GM19099 (cell line): ENCODE measurements around the gene SCYL3.
A peak's percentile ranks its signal among the peaks of the same experiment; 100 is the strongest.

Experiments used
- POLR2A ChIP-seq: IDR thresholded peaks from 3 replicates; pipeline ENCODE4 v1.6.1; 2011; ENCODE audit warnings: low read depth; ENCODE audit not compliant: insufficient read length; ENCODE audit errors: extremely low read depth

SCYL3 gene

DNA sequence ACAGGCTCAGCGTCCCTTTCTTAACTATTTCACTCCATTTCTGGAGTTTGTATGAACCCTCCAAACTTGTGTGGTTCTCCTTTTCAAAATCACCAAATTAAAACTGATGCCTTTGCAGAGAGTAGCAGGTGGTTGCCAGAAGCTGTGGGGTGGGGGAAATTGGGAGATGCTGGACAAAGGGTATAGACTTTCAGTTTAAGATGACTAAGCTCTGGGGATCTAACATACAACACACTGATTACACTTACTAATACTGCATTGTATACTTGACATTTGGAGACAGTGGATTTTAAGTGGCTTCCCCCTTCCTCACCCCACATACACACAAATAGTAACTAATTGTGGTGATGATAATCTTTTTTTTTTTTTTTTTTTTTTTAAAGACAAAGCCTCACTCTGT, 11.1 kb upstream of the SCYL3 start:
- TF ChIP-seq POLR2A: no peak

DNA sequence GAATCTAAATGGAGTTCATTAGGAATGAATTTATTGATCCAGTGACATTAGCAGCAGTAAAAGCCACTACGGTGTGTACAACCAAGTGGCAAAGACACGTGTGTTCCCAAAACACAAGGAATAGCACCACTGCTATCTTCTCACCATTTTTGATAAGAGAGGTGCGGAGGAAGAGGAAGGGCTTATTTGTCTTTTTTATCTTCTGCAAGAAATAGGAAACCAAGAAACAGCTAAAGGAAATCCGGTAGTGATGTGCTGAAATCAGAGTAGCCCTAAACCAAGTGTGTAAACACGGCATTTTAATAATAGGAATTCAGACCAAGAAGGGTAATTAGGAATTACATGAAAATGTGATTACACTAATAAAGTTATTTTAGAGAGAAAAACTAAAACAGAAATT, 9.1 kb upstream of the SCYL3 start:
- TF ChIP-seq POLR2A: no peak

DNA sequence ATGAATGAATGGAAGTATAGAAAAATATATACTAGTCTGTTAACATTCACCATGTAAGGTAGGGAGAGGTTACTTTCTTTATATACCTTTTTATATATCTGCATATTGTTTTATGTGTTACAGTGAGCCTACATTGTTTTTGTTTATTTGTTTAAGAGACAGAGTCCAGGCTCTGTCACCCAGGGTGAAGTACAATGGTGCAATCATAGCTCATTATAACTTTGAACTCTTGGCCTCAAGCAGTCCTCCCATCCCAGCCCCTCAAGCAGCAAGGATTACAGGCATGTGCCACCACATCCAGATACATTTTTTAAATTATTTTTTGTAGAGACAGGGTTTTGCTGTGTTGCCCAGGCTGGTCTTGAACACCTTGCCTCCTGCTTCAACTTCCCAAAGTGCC, 7.4 kb upstream of the SCYL3 start:
- no peak for TF ChIP-seq POLR2A

DNA sequence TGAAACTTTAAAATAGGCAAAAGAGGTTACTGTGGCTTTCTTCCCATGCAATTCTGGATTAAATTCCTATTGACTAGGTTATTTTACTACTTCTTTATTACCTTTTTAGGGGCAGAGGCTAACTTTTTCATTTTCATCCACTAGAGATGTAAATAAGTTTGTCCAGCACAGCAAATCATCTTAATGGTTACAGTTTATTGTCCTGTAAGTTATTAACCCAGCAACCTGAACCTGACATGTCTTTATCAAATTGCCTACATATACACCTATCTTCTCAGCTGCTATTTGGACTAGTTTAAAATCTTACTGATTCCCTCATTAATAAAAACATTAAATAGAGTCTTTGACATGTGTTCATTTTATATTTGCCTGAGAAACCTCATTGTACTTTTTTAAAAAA, 6.9 kb upstream of the SCYL3 start:
- TF ChIP-seq POLR2A: no peak

DNA sequence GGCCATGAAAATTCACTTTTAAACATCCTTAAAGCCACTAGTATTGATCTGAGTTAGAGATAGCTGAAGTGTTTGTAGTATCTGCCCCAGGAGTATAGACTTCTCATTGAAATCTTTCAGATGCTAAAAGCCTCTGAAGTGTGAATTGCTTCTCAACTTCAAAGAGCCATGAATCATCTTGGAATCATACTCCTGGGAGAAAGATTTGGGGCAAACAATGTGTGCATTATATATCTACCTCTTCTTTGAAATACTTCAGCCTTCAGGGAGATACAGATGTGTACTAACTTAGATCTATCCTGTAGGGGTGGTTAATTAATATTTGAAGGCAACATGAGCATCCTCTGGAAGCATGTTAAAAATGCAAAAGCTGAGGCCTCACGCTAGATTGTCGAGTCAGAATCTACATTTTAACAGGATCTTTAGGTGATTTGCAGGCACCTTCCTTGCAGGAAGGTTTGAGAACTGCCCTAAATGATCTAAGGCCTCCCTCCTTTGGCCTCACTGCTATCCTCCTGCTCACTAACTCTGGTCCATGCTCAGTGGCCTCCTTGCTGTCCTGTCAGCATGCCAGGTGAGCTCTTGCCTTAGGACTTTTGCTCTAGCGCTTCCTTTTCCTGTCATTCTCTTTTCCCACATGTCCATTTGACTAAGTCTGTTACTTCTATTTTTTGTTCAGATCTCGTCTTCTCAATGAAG, 6.0 kb upstream of the SCYL3 start:
- no peak for TF ChIP-seq POLR2A

DNA sequence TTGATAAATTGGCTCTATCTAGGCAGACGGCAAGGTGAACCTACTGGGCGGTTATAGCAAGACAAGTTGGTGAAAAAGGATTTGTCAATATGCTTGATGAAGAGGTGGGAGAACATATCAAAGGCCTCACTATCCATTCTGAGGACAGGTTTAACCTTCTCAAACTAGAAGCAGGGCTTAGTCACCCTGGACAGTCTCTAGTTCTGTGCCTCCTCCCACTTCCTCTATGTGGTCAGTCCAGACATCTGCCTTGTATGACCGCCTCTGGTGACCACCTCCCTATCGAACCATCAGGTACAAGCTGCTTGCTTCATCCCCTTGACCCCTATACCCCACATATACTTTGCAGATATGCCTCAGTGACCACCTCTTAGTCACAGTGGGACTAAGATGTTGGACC, 2.3 kb upstream of the SCYL3 start:
- no peak for TF ChIP-seq POLR2A

DNA sequence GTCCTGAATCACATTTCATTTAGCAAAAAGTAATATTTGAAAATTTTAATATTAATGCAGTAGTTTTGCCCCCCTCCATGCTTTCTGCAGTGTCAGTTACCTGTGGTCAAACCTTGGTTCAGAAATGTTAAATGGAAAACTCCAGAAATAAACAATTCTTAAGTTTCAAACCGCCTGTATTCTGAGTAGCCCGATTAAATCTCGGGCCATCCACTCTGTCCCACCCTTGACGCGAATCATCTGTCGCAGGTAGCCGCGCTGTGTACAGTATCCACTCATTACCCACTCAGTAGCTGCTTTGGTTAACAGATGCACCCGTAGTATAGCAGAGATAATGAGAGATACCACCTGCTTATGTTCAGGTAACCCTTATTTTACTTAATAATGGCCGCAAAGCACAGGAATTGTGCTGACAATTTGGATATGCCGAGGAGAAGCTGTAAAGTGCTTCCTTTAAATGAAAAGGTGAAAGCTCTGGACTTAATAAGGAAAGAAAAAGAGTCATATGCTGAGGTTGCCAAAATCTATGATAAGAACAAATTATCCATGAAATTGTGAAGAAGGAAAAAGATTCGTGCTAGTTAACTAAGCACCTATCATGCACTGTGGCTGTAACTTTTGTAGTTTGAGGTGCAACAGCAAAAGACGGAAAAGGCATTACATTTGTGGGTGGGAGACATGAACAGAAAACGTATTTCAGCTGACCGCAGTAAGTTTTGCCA, 889 bp upstream of the SCYL3 start:
- TF ChIP-seq POLR2A: no peak

DNA sequence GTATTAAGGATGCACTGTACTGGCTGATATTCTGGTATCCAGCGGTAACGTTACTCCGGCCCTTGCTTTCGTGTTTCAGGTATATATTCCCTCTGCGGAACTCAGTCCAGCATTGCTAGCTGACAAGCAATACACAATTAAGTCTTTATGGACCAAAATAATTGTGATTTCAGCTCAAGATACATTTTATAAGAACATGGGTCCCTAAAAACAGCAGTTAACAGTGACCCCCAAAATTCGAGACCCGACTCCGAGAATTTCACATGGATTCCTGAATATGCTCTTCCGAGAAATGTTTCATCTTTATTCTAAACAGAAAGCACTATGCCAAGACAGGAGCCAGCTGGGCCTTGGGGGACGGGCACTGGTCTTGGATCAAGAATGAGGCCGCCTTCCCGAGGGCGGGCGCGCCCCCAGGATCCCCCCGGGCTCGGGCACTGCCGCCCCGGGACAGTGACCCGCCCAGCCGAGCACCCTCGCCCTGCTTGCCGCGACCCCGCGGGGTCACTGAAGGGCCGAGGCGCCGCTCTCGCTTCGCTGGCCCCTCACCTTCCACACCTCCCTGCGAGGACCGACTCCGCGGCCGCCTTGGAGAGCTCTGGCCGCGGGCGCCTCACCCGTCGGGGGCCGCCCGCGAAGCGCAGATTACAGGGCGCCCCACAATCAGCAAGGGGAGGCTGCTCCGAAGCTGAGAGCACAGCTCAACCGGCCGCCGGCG, 610 bp downstream of the SCYL3 start:
- no peak for TF ChIP-seq POLR2A

DNA sequence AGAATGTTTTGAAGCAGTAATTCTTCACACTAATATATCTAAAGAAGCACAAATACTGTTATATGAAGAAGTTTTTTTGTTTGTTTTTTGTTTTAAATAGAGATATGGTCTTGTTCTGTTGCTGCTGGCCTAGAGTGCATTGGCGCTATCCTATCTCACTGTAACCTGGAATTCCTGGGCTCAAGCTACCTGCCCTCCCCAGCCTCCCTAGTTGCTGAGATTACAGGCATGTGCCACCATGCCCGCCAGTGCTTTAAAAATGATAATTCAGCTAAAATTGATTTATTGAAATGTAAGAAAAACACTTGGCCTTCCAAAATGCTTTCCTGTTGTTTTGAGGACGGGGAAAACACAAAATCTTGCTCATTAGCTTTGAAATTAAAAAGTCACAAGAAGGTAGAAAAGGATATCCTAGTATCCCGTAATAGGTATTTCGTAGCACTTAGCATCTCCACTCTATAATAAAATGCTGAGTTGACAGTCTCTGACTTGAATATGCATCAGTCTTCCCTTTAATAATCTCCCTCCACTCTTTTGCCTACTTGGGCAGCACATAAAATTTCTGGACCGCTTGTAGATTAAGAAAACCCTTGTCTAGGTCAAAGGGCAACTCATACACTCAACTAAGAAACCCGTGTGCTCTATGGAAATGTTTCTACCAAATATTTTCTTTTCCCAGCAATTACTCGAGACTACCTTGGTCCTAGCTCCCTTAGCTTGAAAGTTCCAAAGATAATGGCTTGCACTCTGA, 1.3 kb downstream of the SCYL3 start:
- TF ChIP-seq POLR2A: no peak

DNA sequence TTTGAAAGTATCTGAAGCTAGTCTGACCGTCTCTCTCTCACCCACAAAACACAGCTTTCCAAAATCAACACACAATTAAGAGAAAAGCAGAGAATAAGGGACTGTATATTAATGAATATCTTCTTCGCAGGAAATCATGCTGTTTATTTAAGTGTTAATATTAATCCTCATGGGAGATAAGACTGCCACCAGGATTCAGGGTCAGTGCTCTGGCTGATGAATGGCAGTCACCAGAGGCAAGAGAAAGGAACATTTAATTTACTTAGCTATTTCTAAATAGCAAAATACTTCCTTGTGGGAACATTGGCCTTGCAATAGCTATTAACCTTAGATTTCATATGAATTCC, 2.2 kb downstream of the SCYL3 start:
- no peak for TF ChIP-seq POLR2A

DNA sequence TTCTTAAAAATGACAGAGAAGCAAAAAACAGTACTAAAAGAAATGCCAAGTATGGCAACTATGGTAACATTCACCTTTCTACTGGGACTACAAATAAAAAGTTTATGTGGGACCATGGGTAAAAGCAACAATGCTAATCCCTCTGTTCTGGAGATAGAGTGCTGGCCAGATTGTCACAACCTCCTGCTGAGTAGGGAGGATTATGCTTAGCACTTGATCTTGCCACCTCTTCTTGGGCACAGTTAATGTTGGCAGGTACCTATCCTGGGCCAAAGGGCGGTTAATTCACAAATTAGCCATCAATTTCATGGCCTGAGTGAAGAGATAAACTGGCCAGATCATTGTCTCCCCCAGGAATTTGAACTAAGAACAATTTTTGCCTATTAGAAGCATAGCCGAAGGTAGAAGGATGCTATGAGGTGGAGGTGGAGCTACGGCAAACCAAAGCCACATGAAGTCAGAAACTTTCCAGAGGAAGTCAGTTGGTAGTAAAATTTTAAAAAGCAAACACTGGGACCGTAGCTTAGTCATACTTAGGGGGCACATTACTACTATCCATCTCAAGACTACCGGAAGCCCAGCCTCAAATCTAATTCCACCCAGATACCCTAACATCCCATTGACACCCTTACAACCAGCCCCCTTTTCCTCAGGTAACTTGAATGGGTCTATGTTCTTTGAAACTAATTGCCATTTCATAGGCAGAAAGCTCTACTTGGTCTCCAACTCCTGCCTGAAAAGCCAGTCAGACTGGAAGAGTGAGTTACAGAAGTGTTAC, 2.7 kb downstream of the SCYL3 start:
- peak; percentile 42 for TF ChIP-seq POLR2A

DNA sequence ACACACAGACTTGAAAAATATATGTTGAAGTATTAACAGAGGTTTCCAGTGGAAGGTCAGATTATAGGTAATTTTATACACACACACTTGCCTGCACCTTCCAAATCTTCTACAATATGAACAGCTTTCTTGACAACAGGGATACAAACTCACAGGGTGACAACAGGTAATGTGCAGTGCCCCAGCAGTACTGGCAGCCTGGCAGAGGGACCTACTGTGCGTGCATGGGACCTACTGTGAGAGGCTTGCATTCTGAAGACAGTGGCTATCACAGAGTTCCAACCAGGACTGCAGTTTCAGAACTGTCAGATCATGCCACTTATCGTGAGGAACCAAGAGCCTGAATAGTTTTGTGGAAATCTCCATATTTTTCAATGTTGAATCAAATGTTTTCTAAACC, 3.8 kb downstream of the SCYL3 start:
- TF ChIP-seq POLR2A: no peak

DNA sequence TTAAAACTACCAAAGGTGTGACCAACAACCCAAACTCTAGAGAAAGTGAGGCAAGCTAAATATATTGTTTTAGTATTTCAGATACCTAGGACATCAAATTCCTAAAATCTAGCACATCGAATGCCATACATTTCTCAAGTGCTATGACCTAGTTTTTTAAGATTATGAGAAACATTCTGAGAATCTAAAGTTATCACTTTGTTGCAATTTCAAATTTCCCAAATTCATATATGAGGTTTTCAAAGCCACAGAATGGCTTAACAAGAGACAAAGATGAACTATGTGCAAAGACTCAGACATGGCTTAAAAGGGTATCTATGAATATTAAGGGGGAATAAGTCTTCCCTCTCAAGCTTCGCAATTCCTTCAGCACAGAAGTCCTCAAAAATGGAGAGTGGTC, 6.8 kb downstream of the SCYL3 start:
- TF ChIP-seq POLR2A: no peak

DNA sequence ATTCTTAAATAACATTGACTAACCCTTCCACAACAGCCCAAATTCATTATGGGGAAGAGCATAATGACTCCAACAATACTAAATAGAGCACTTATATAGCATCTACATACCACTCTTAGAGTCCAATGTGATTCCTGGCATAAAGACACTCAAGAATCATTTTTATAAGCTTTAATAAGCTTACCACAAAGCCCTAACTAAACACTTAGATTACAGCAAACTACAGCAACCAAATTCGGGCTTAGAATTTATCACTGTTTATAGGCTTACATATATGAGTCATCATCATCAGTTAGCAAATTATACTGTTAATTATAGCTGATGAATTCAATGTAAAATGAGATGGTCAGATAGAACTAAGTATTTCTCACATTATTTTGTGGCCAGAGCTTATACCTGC, 7.3 kb downstream of the SCYL3 start:
- TF ChIP-seq POLR2A: no peak

DNA sequence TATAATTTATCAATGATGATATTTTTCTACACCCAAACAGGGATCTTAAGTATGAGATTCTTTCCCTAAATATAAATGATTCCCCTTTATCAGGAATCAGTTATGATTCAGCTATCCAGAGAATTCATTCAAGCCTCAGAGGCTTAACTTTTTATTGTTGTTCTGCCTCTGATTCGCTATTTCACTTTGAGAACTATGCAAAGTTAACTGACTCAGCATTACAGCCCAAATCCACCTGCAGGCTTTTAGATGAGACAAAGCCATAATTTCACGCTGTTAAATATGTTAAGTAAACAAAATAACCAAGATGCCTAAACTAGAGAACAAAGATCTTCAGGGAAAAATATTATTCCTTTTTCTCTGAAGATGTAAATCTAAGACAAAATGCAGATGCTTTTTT, 8.5 kb downstream of the SCYL3 start:
- TF ChIP-seq POLR2A: no peak
